ENCODE data around the gene COPS7A. TPM values are rescaled to one million over a fixed set of nuclear protein-coding genes. Genes with fewer than 3 reads are reported as not detected.

COPS7A gene
- total RNA-seq, 1 donor from 2014 or later: 42.6 TPM

- Mint-ChIP-seq H3K27me3 (peaks cover 4% of the 10 kb centered on the region), H3K9me3 (ENCODE audit: low read depth) (no peaks in the 10 kb centered on the region), H3K4me3 (ENCODE audit: low read depth) (peak overlapping the region; percentile 96), H3K4me1 (ENCODE audit: low read depth) (peaks cover 22% of the 10 kb centered on the region), H3K36me3 (ENCODE audit: insufficient read depth) (peaks cover 18% of the 10 kb centered on the region), H3K27ac (peak overlapping the region; percentile 100)
- DNase-seq (ENCODE audit: low spot score, unreplicated experiment): no peak
- TF ChIP-seq CTCF (IDR thresholded peaks at IDR 0.05; ENCODE audit: unreplicated experiment): no peak
Observed at GRCh38 chr12:6753772-6754356, 30.0 kb downstream of the COPS7A start.

- peaks cover 22% of the 10 kb centered on the region for H3K4me1 Mint-ChIP-seq (ENCODE audit: low read depth)
- DNase-seq (ENCODE audit: low spot score, unreplicated experiment): no peak
- H3K36me3 Mint-ChIP-seq (ENCODE audit: insufficient read depth): peaks cover 13% of the 10 kb centered on the region
- peak overlapping the region; percentile 36 for H3K4me3 Mint-ChIP-seq (ENCODE audit: low read depth)
- H3K27ac Mint-ChIP-seq: peak overlapping the region; percentile 9
- peaks cover 4% of the 10 kb centered on the region for H3K27me3 Mint-ChIP-seq
- no peaks in the 10 kb centered on the region for H3K9me3 Mint-ChIP-seq (ENCODE audit: low read depth)
- no peak for TF ChIP-seq CTCF (IDR thresholded peaks at IDR 0.05; ENCODE audit: unreplicated experiment)
Observed at GRCh38 chr12:6754411-6754810, 30.6 kb downstream of the COPS7A start.

- Mint-ChIP-seq H3K4me1 (ENCODE audit: low read depth) (peaks cover 23% of the 10 kb centered on the region), H3K36me3 (ENCODE audit: insufficient read depth) (peaks cover 2% of the 10 kb centered on the region), H3K4me3 (ENCODE audit: low read depth) (no peak overlapping the region), H3K9me3 (ENCODE audit: low read depth) (no peaks in the 10 kb centered on the region), H3K27ac (no peak overlapping the region), H3K27me3 (peaks cover 4% of the 10 kb centered on the region)
- TF ChIP-seq CTCF (IDR thresholded peaks at IDR 0.05; ENCODE audit: unreplicated experiment): no peak
- no peak for DNase-seq (ENCODE audit: low spot score, unreplicated experiment)
Observed at GRCh38 chr12:6757028-6757690, 33.3 kb downstream of the COPS7A start.

GRCh38 chr12:6758506-6759095 is 34.8 kb downstream of the COPS7A start:
- no peaks in the 10 kb centered on the region for H3K36me3 Mint-ChIP-seq (ENCODE audit: insufficient read depth)
- H3K4me3 Mint-ChIP-seq (ENCODE audit: low read depth): no peak overlapping the region
- H3K27ac Mint-ChIP-seq: no peak overlapping the region
- TF ChIP-seq CTCF (IDR thresholded peaks at IDR 0.05; ENCODE audit: unreplicated experiment): no peak
- peaks cover 3% of the 10 kb centered on the region for H3K9me3 Mint-ChIP-seq (ENCODE audit: low read depth)
- DNase-seq (ENCODE audit: low spot score, unreplicated experiment): no peak
- peaks cover 4% of the 10 kb centered on the region for H3K27me3 Mint-ChIP-seq
- peaks cover 23% of the 10 kb centered on the region for H3K4me1 Mint-ChIP-seq (ENCODE audit: low read depth)

- Mint-ChIP-seq H3K4me3 (ENCODE audit: low read depth) (no peak overlapping the region), H3K4me1 (ENCODE audit: low read depth) (peaks cover 24% of the 10 kb centered on the region), H3K27me3 (peaks cover 4% of the 10 kb centered on the region), H3K27ac (peak overlapping the region; percentile 23), H3K36me3 (ENCODE audit: insufficient read depth) (no peaks in the 10 kb centered on the region), H3K9me3 (ENCODE audit: low read depth) (peaks cover 3% of the 10 kb centered on the region)
- no peak for TF ChIP-seq CTCF (IDR thresholded peaks at IDR 0.05; ENCODE audit: unreplicated experiment)
- no peak for DNase-seq (ENCODE audit: low spot score, unreplicated experiment)
Observed at GRCh38 chr12:6759741-6760140, 35.9 kb downstream of the COPS7A start.

All from progenitor cell of endocrine pancreas (in vitro differentiated cells).